T-helper 1 cell (primary cell): ENCODE measurements around the gene PLAGL2.
A peak's percentile ranks its signal among the peaks of the same experiment; 100 is the strongest.
"Not testable (repeated sequence)": the region's sequence is repeated elsewhere in the genome, so short reads cannot be mapped to it uniquely, and the experiment has no call there.

Experiments
- DNase-seq, 5 donors: peaks; one replicate each; pipeline ENCODE4 v3.0.0-alpha.2; 2012 to 2020

PLAGL2 gene

GRCh38 chr20:32183947-32184635, 23.5 kb downstream of the PLAGL2 start:
- DNase-seq = no peak

GRCh38 chr20:32181606-32182005, 25.9 kb downstream of the PLAGL2 start:
- DNase-seq = no peak

- DNase-seq = no peak
Measured at GRCh38 chr20:32179934-32180333, 27.6 kb downstream of the PLAGL2 start.

DNA sequence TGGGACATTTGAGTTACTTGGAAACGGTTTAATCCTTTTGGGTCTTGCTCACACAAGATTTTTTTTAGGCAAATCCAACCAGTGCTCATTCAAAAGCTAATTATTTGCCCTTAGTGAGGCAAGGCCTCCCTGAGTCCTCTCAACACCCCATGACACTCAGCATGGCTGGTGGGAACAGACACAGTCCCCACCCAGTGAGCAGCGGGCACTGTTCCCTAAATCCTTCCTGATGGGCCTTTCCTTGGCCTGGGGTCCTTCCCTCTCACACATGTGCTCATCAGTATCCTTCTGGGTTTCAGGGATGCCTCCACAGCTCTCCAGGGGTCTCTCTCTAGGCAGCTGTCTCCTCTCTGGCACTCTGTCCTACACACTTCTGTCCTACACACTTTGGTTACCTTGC, 28.0 kb downstream of the PLAGL2 start:
- DNase-seq = no peak

- not testable (repeated sequence) for DNase-seq
Measured at GRCh38 chr20:32177696-32178095, 29.8 kb downstream of the PLAGL2 start.

- DNase-seq = no peak
Measured at GRCh38 chr20:32168184-32168910, 39.2 kb downstream of the PLAGL2 start.

- DNase-seq = no peak
Measured at GRCh38 chr20:32167552-32167951, 40.0 kb downstream of the PLAGL2 start.

- DNase-seq = no peak
Measured at GRCh38 chr20:32165836-32166545, 41.6 kb downstream of the PLAGL2 start.

- no peak for DNase-seq
Measured at GRCh38 chr20:32164984-32165735, 42.4 kb downstream of the PLAGL2 start.

DNA sequence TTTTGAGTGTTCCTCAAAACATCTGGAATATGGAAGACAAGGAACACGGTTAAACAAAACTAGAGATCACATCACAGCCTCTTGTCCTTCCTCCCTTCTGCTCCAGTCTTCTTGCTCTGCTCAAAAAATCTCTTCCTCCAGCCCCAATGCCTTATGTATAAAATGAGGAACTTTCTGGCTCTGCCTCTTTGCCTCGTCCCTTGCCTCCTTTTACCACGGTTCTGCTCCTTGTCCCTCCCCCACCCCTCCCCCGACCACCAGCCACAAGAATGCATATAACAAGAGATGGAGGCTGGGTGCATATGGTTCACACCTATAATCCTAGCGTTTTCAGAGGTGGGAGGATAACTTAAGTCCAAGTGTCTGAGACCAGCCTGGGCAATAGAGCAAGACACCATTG, 43.6 kb downstream of the PLAGL2 start:
- no peak for DNase-seq

GRCh38 chr20:32162351-32162750, 45.2 kb downstream of the PLAGL2 start:
- DNase-seq = no peak

GRCh38 chr20:32160341-32160740, 47.2 kb downstream of the PLAGL2 start:
- DNase-seq = no peak

- no peak for DNase-seq
Measured at GRCh38 chr20:32159766-32160221, 47.7 kb downstream of the PLAGL2 start.

DNA sequence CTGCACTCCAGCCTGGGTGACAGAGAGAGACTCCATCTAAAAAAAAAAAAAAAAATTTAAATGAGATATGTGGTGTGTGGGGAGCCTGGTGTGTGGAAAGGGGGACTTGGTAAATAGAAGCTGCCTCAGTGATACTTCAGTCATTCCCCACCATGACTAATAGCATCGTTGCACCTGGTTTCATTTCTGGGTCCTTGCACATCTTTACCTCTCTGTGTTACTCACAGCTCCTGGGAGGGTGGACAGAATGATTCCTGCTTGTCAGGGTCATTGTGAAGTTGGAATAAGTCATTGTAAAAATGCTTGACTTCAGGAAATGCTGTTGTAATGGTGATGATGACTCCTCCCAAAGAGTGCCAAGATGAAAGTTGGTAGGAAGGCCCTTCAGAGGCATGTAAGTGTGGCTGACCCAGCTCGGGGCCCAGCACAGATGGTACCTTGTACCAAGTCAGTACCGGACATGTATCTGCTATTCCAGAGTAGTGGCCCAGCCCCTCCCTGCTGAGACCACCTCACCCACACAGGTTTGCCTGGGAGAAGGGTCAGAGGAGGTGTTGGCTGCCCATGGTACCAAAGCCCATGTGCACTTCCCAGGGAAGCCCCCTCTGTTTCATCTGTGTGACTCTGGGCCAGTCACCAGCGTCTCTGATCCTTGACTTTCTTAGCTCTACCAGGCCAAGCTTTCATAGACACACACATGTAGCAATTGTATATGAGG, 48.4 kb downstream of the PLAGL2 start:
- no peak for DNase-seq

- DNase-seq = no peak
Measured at GRCh38 chr20:32158351-32158750, 49.2 kb downstream of the PLAGL2 start.

DNA sequence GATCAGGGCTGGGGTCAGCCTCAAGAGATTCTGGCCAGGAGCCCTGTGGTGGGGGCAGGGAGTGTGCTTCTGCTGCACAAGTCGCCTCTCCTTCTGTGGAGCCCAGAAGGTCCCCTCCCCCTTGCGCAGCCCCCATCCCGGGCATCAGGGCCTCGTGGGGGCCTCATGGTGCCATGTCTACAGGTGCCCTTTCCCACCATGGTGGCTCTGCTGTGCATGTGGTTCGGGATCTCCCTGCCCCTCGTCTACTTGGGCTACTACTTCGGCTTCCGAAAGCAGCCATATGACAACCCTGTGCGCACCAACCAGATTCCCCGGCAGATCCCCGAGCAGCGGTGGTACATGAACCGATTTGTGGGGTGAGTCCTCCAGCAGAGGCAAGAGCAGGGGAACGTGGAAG, 49.9 kb downstream of the PLAGL2 start:
- no peak for DNase-seq

DNA sequence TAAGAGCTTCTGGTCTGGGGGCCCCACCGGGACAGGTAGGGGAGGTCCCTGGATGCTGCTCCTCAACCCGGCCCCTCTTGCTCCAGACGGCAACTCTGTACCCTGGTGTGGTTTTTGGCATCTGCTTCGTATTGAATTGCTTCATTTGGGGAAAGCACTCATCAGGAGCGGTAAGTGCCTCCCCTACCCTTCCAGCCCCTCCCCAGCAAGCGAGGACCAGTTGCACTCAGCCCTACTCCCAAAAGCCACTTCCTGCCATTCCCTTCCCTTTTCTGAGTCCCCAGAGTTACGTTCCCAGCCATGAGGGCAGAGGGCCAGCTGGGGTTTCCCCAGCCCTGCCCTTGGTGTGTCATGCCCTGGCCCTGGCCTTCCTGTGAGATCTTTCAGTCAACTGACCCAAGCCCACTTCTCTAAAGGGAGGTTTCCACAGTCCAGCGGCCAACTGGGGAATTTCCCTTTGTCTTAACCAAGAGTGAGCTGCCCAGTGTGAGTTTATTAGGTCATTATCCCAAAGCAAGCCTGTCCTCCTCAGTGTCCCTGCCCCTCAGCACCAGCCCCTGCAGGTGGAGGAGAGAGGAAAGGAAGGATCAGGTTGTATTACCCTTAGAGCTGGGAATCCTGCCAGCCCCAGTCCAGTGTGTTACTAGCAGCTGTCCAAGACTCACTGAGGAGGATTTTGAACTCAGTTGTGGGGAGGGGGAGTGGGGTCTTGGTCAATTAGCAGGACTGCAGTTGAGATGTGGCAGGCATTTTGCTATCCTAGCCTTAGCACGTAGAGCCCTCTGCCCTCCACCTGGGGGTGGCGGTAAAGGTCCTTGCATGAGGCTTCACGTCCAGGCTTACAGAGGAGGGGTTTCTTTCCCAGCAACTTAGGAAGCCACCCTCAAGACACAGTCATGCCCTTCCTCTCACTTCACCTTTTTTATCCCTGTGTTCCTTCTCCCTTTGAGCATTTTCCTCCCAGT, 52.2 kb downstream of the PLAGL2 start:
- DNase-seq = peak in 2 of 5 donors; percentile 5 to 16

DNA sequence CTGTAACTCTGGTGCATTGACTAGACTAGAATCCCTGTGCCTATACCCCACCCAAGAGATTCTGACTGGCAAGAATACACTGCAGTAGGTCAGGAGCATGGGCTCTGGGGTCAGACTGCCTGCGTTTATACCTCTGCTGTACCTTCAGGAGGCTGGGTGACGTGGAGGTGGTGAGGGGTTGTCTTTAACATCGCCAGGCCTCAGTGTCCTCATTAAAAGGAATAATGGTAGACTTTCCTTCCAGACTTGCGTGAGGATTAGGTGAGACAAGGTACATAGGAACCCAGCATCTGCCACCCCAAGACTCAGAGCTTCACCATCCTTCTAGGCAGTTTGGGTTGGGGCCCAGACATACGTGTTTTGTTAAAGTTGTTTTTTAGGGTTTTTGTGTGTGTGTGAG, 53.8 kb downstream of the PLAGL2 start:
- DNase-seq = no peak

- no peak for DNase-seq
Measured at GRCh38 chr20:32153156-32153665, 54.3 kb downstream of the PLAGL2 start.

GRCh38 chr20:32152421-32153155, 55.0 kb downstream of the PLAGL2 start:
- no peak for DNase-seq
